GM15510 (cell line): ENCODE data around the gene PYDC1.
A peak's percentile ranks its signal among the peaks of the same experiment; 100 is the strongest.

ENCODE experiments used
- POLR2A ChIP-seq: IDR thresholded peaks from 3 replicates; pipeline ENCODE4 v1.6.1; 2011; ENCODE audit warnings: borderline replicate concordance; ENCODE audit not compliant: insufficient read length; ENCODE audit errors: extremely low read depth

PYDC1 gene

GRCh38 chr16:31191697-31192428 lies 25.1 kb downstream of the PYDC1 start:
- TF ChIP-seq POLR2A = no peak

DNA sequence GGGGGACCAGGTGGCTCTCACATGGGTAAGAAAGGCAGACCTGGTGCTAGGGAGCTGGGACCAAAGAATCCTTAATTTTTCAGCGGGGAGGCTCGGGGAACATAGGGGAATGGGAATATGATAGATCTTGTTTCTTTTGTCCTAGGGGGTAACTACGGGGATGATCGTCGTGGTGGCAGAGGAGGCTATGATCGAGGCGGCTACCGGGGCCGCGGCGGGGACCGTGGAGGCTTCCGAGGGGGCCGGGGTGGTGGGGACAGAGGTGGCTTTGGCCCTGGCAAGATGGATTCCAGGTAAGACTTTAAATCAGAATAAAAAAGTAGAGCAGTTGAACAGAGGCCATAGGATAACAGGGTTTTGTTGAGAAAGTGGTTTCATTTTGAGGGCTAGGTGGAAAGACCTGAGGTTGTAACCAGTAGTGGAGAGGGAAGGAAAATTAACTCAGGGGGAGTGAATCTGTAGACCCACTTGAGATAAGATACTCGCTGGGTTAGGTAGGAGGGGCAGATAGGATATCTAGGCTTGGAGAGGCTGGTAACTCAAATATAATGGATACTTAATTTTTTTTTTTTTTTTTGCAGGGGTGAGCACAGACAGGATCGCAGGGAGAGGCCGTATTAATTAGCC lies 26.0 kb downstream of the PYDC1 start:
- no peak for TF ChIP-seq POLR2A

DNA sequence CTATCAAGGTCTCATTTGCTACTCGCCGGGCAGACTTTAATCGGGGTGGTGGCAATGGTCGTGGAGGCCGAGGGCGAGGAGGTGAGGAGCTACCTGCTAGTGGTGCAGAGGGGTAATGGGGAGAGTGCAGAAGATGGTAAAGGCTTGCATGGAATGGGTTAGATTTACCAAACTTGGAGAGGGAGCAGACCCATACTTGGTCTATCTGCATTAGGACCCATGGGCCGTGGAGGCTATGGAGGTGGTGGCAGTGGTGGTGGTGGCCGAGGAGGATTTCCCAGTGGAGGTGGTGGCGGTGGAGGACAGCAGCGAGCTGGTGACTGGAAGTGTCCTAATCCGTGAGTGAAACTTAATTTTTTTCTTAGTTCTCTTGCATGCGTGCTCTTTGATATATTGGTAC lies 26.9 kb downstream of the PYDC1 start:
- no peak for TF ChIP-seq POLR2A

GRCh38 chr16:31189412-31189778 lies 27.5 kb downstream of the PYDC1 start:
- TF ChIP-seq POLR2A = no peak

- no peak for TF ChIP-seq POLR2A
These were observed 28.2 kb downstream of the PYDC1 start for GRCh38 chr16:31188450-31189411.

- TF ChIP-seq POLR2A = no peak
These were observed 29.1 kb downstream of the PYDC1 start for GRCh38 chr16:31187808-31188189.

DNA sequence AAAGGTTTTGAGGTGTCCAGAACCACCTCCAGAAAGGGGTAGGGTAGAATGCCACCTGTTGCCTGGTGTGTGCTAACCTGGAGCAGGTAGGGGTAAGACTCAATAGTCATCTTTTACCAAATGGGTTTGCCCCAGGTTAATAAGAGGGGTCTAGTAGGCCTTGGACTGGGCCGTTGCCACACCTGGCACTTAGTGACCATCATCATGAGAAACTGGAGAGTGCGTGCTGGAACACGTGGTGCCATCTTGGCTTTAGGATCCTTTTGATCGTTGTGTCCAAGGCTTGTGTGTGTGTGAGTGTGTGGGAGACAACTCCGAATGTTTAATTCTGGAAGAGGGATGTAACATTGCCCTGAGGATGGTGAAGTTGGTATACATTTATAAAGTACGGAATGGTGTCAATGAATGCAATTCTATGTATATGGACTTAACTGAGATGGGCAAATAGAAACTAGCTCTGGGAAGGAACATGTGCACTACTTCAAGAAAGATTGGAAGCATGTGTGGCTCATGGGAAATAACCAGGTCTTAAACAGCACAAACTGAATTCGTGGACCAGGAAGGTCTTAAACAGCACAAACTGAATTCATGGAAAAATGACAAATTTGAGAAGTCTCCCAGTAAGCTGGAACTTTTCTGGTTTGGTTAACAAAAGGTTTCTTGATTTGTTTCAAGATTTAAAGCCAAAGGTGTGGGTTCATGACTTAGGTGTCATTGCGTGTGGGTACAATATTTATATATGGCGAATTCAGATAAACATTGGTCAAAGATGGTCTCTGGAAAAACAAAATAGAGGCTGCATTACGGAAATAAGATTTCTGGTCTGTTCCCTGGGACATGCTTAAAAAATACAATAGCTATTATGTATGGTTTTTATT lies 29.8 kb downstream of the PYDC1 start:
- no peak for TF ChIP-seq POLR2A

GRCh38 chr16:31186176-31186575 lies 30.8 kb downstream of the PYDC1 start:
- no peak for TF ChIP-seq POLR2A

GRCh38 chr16:31185339-31185738 lies 31.6 kb downstream of the PYDC1 start:
- TF ChIP-seq POLR2A = no peak

GRCh38 chr16:31184888-31185287 lies 32.0 kb downstream of the PYDC1 start:
- no peak for TF ChIP-seq POLR2A

- no peak for TF ChIP-seq POLR2A
These were observed 33.2 kb downstream of the PYDC1 start for GRCh38 chr16:31183432-31184428.

GRCh38 chr16:31182391-31182790 lies 34.5 kb downstream of the PYDC1 start:
- no peak for TF ChIP-seq POLR2A

- TF ChIP-seq POLR2A = no peak
These were observed 35.7 kb downstream of the PYDC1 start for GRCh38 chr16:31181102-31181830.

- TF ChIP-seq POLR2A = peak; percentile 100
These were observed 37.0 kb downstream of the PYDC1 start, which contains the start of gene FUS for GRCh38 chr16:31179747-31180459. TSS of gene FUS (plus strand) at chr16:31180139. CDS start at chr16:31180215, 76 bp downstream.
